Endothelial cell of umbilical vein (primary cell): ENCODE measurements around the gene FAM53B. TPM values are rescaled to one million over a fixed set of nuclear protein-coding genes. Genes with fewer than 3 reads are reported as not detected.

Source experiments
- BruUV-seq: library from RNA; stranded (reverse); fragments of 400-500 nt; replicated peaks from 2 replicates; lab custom pipeline; 2021; lab: Mats Ljungman, UMichigan
- CTCF ChIA-PET: fragments of 300-600, 350-600 bp; sonication (Branson Sonifier 250); formaldehyde crosslinking; loops from one replicate; lab custom pipeline; 2021; ENCODE audit warnings: antibody characterized with exemption, inconsistent platforms; lab: Charles Lee
- POLR2A ChIA-PET: fragments of 300-600, 350-600 bp; sonication (Branson Sonifier 250); formaldehyde crosslinking; loops from one replicate; lab custom pipeline; 2021; ENCODE audit warnings: antibody characterized with exemption, inconsistent platforms; lab: Charles Lee
- DNase-seq: peaks from one replicate; pipeline ENCODE4 v3.0.0-alpha.2; 2011; ENCODE audit warnings: low read depth, low spot score
- FAIRE-seq: peaks from 2 replicates; lab custom pipeline; 2011; peaks lifted over from hg19 to GRCh38; lab: Jason Lieb, UNC
- H2AFZ ChIP-seq: 2 replicates; pipeline ENCODE4 v1.6.0; 2012; ENCODE audit warnings: low read depth, low read length, control low read depth, inconsistent platforms
- H3K27ac ChIP-seq: 2 replicates; pipeline ENCODE4 v1.5.1; 2011; ENCODE audit warnings: low read depth, mild to moderate bottlenecking, control low read depth, low read length, moderate library complexity; ENCODE audit not compliant: insufficient read depth
- H3K27me3 ChIP-seq, 2 experiments: 2 replicates each; pipeline versions ENCODE4 v1.6.0 to v1.6.1; 2011; ENCODE audit warnings: low read length in 2 of 2, mixed read lengths in 1 of 2; ENCODE audit not compliant: control insufficient read depth in 2 of 2, insufficient read depth in 2 of 2
- H3K36me3 ChIP-seq, 2 experiments: 2 replicates in 1 of 2; 3 replicates in 1 of 2; pipeline ENCODE4 v1.5.1; 2011; ENCODE audit warnings: low read length in 2 of 2, mild to moderate bottlenecking in 1 of 2, moderate library complexity in 1 of 2; ENCODE audit not compliant: control insufficient read depth in 2 of 2, insufficient read depth in 2 of 2; ENCODE audit errors: extremely low read depth in 1 of 2
- H3K4me1 ChIP-seq: 3 replicates; pipeline ENCODE4 v1.5.1; 2011; ENCODE audit warnings: mild to moderate bottlenecking, low read length; ENCODE audit not compliant: control insufficient read depth, insufficient read depth; ENCODE audit errors: extremely low read depth
- H3K4me2 ChIP-seq: 2 replicates; pipeline ENCODE4 v1.6.1; 2011; ENCODE audit warnings: low read length, control low read depth, mixed read lengths; ENCODE audit not compliant: insufficient read depth
- H3K4me3 ChIP-seq, 3 experiments: fragments of 200-600 bp in 1 of 3; sonication (generic), shearing (Covaris generic) in 1 of 3; replicated peaks in 1 of 3; 2 replicates each; pipeline ENCODE4 v1.5.1; 2011 to 2016; ENCODE audit warnings: control low read depth in 3 of 3, low read length in 3 of 3, mild to moderate bottlenecking in 2 of 3, inconsistent platforms in 1 of 3, low read depth in 1 of 3, moderate library complexity in 1 of 3; ENCODE audit not compliant: insufficient read depth in 1 of 3
- H3K79me2 ChIP-seq: 2 replicates; pipeline ENCODE4 v1.6.0; 2012; ENCODE audit warnings: low read length, inconsistent platforms; ENCODE audit not compliant: control insufficient read depth, insufficient read depth
- H3K9ac ChIP-seq: replicated peaks from 2 replicates; pipeline ENCODE3; 2011; ENCODE audit warnings: low read length, control low read depth; ENCODE audit not compliant: insufficient read depth; ENCODE audit errors: extremely low read depth
- H3K9me1 ChIP-seq: replicated peaks from 3 replicates; pipeline ENCODE4 v1.6.0; 2011; ENCODE audit warnings: mild to moderate bottlenecking, low read length; ENCODE audit not compliant: control insufficient read depth, insufficient read depth; ENCODE audit errors: extremely low read depth
- H3K9me3 ChIP-seq: replicated peaks from 2 replicates; pipeline ENCODE4 v1.5.1; 2012; ENCODE audit warnings: low read length, inconsistent platforms; ENCODE audit not compliant: control insufficient read depth, insufficient read depth
- H4K20me1 ChIP-seq: replicated peaks from 2 replicates; pipeline ENCODE3; 2011; ENCODE audit warnings: mild to moderate bottlenecking, low read length; ENCODE audit not compliant: control insufficient read depth, insufficient read depth; ENCODE audit errors: extremely low read depth
- EZH2 ChIP-seq: IDR thresholded peaks from 2 replicates; pipeline ENCODE4 v1.6.1; 2012; ENCODE audit warnings: borderline replicate concordance, low read depth, mild to moderate bottlenecking, moderate library complexity, low read length, inconsistent platforms; ENCODE audit not compliant: severe bottlenecking
- FOS ChIP-seq: IDR thresholded peaks from 2 replicates; pipeline ENCODE4 v1.6.1; 2011; ENCODE audit warnings: mild to moderate bottlenecking, low read length, moderate library complexity, borderline replicate concordance; ENCODE audit not compliant: insufficient read depth
- GATA2 ChIP-seq: IDR thresholded peaks from 2 replicates; pipeline ENCODE4 v1.7.0; 2011; ENCODE audit warnings: low read depth, mild to moderate bottlenecking, moderate library complexity, mixed read lengths, low read length; ENCODE audit not compliant: insufficient read length, insufficient read depth
- JUN ChIP-seq: IDR thresholded peaks from 2 replicates; pipeline ENCODE4 v1.6.1; 2011; ENCODE audit warnings: borderline replicate concordance, low read depth; ENCODE audit not compliant: insufficient read length, insufficient read depth
- MYC ChIP-seq: IDR thresholded peaks from one replicate; pipeline ENCODE4 v1.6.1; 2011; ENCODE audit warnings: mild to moderate bottlenecking, low read depth, low read length
- POLR2A ChIP-seq: IDR thresholded peaks from 2 replicates; pipeline ENCODE4 v1.6.1; 2012; ENCODE audit warnings: low read depth, mild to moderate bottlenecking, control low read depth, low read length
- POLR2AphosphoS5 ChIP-seq: IDR thresholded peaks from 2 replicates; pipeline ENCODE4 v1.6.1; 2012; ENCODE audit warnings: low read depth, mild to moderate bottlenecking, control low read depth, low read length, moderate library complexity; ENCODE audit not compliant: insufficient read depth
- dilution Hi-C: fragments of 300-500 bp; cut with MboI; formaldehyde crosslinking; loops from one replicate; pipeline ENCODE4 v1.15.0; 2019; ENCODE audit warnings: low sequenced_read_pairs; ENCODE audit not compliant: extremely low pct_ligation_motif_present
- intact Hi-C: fragments of 100-400 bp; cut with micrococcal nuclease; formaldehyde crosslinking; loops from one replicate; pipeline ENCODE4 v1.10.0; 2022
- polyA plus RNA-seq, 4 experiments: library from polyadenylated mRNA; depleted of rRNA in 3 of 4; stranded (reverse) in 3 of 4; unstranded in 1 of 4; fragments of >200 nt; gene quantifications; 2 replicates each; pipeline versions ENCODE4 v1.2.1 to v1.2.3, GENCODE V29; 2011 to 2012; ENCODE audit warnings: missing spikeins in 1 of 4
- total RNA-seq: library from RNA; stranded (reverse); gene quantifications from 2 replicates; pipeline ENCODE4 v1.2.3, GENCODE V29; 2021
- TF ChIP-seq, protein P1 (sequence below), 2 donors: IDR thresholded peaks; 1 replicate in 1 of 2; 2 replicates in 1 of 2; pipeline ENCODE4 v1.5.1; 2011; ENCODE audit warnings: low read length in 2 of 2, mild to moderate bottlenecking in 2 of 2, moderate library complexity in 2 of 2, control low read depth in 1 of 2, inconsistent platforms in 1 of 2, low read depth in 1 of 2; ENCODE audit not compliant: insufficient read depth in 1 of 2; ENCODE audit errors: extremely low read depth in 1 of 2
- TF ChIP-seq, protein P2 (sequence below): IDR thresholded peaks from 2 replicates; pipeline ENCODE4 v1.6.1; 2011; ENCODE audit not compliant: insufficient read depth, insufficient read length

The FAM53B gene
- total and polyA plus RNA-seq, 2 donors (not counting 3 experiments of a cell fraction or from before 2014, with no cell fraction given), result 8.5 to 21.1 TPM

DNA sequence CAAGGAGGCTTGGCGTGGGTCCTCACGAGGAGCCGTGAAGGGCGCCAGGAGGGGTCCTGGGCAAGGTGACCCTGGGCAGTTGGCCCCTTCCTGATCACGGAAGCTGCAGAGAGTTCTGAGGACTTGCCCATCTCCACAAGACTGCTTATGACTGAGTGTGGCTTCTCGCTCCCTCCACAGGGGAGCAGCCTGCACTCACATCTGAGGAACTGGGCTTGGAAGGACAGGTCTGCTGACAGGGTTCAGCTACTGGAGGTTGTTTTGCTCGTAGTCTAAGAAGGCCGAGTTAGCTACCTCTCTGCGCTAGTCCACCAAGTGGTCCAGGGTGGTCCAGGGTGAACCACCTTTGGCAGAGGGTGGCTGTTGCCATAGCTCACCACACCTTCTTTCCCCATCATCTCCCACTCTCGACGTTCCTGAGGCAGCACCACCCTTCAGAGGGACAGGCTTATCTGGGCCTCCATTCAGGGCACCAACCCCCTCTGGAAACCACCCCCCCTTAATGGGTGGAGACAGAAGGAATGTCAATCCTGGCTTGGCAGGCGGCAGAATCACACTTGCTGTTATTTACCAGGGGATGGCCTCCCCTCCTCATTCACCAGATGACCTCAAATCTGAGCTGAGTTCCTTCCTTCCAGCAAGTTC is 38.2 kb downstream of the FAM53B start:
- ChIA-PET CTCF (interaction anchor here (1.0 to 6.2 kb wide), 5 partner anchors 12 to 121 kb away, joined by 4 to 61 read pairs (median 5); no protein-coding TSS in a partner anchor), POLR2A (no interaction called here)
- no peak overlapping the region for H2AFZ ChIP-seq
- no peaks in the 10 kb centered on the region for H3K9me3 ChIP-seq
- H4K20me1 ChIP-seq, result no peaks in the 10 kb centered on the region
- no TSS peak for BruUV-seq
- peaks cover 0 to 3% of the 10 kb centered on the region in 2 experiments for H3K36me3 ChIP-seq
- dilution Hi-C loops (no loop called here), intact Hi-C loops (no loop called here)
- no peaks in the 10 kb centered on the region for H3K27me3 ChIP-seq
- FAIRE-seq (no peak), DNase-seq (no peak)
- H3K4me1 ChIP-seq, result peaks cover 26% of the 10 kb centered on the region
- no peak overlapping the region for H3K4me2 ChIP-seq
- H3K4me3 ChIP-seq, result no peak overlapping the region
- no peak overlapping the region for H3K9ac ChIP-seq
- peaks cover 4% of the 10 kb centered on the region for H3K79me2 ChIP-seq
- no peaks in the 10 kb centered on the region for H3K9me1 ChIP-seq
- H3K27ac ChIP-seq, result no peak overlapping the region
- TF ChIP-seq MYC (no peak), POLR2AphosphoS5 (no peak), FOS (no peak), GATA2 (no peak), JUN (no peak), EZH2 (no peak), POLR2A (no peak)
- TF ChIP-seq, protein P1, sequence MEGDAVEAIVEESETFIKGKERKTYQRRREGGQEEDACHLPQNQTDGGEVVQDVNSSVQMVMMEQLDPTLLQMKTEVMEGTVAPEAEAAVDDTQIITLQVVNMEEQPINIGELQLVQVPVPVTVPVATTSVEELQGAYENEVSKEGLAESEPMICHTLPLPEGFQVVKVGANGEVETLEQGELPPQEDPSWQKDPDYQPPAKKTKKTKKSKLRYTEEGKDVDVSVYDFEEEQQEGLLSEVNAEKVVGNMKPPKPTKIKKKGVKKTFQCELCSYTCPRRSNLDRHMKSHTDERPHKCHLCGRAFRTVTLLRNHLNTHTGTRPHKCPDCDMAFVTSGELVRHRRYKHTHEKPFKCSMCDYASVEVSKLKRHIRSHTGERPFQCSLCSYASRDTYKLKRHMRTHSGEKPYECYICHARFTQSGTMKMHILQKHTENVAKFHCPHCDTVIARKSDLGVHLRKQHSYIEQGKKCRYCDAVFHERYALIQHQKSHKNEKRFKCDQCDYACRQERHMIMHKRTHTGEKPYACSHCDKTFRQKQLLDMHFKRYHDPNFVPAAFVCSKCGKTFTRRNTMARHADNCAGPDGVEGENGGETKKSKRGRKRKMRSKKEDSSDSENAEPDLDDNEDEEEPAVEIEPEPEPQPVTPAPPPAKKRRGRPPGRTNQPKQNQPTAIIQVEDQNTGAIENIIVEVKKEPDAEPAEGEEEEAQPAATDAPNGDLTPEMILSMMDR (IDR thresholded peaks at IDR 0.05; ENCODE audit: extremely low read depth in 1 of 2, insufficient read depth in 1 of 2, low read depth in 1 of 2, low read length in 2 of 2), result no peak
- TF ChIP-seq, protein P2, sequence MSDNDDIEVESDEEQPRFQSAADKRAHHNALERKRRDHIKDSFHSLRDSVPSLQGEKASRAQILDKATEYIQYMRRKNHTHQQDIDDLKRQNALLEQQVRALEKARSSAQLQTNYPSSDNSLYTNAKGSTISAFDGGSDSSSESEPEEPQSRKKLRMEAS, result no peak
